GM12878 (cell line): Measurements from ENCODE around the gene SPG7. TPM values are rescaled to one million over a fixed set of nuclear protein-coding genes. Genes with fewer than 3 reads are reported as not detected.

ENCODE experiments used
- ATAC-seq: fragments of 200-7000 bp; cut with Tn5 transposase; 3 replicates; pipeline ENCODE4 v1.9.1; 2020; ENCODE audit warnings: mild to moderate bottlenecking, moderate library complexity
- BruUV-seq: library from RNA; stranded (reverse); fragments of 400-500 nt; replicated peaks from 2 replicates; lab custom pipeline; 2021; lab: Mats Ljungman, UMichigan
- CTCF ChIA-PET: fragments of 300-600 bp; sonication (Branson Sonifier 250); formaldehyde crosslinking; extraction: SDS; loops from one replicate; lab custom pipeline; 2021; ENCODE audit warnings: inconsistent platforms; lab: Yijun Ruan, JAX
- POLR2A ChIA-PET: fragments of 350-600 bp; formaldehyde crosslinking; extraction: SDS; loops from one replicate; lab custom pipeline; 2021; ENCODE audit warnings: inconsistent platforms; lab: Charles Lee
- RAD21 ChIA-PET: fragments of 300-600 bp; sonication (Branson Sonifier 250); formaldehyde crosslinking; loops from one replicate; lab custom pipeline; 2023; ENCODE audit warnings: antibody characterized with exemption; ENCODE audit not compliant: unreplicated experiment; lab: Charles Lee
- SMC1A ChIA-PET: fragments of 300-600 bp; sonication (Branson Sonifier 250); formaldehyde crosslinking; loops from one replicate; lab custom pipeline; 2023; ENCODE audit not compliant: unreplicated experiment, uncharacterized antibody; lab: Charles Lee
- DNase-seq: peaks from one replicate; pipeline ENCODE4 v3.0.0-alpha.2; 2011; ENCODE audit warnings: low read depth, low spot score
- FAIRE-seq: peaks from 3 replicates; lab custom pipeline; 2011; peaks lifted over from hg19 to GRCh38; lab: Jason Lieb, UNC
- H2AFZ ChIP-seq: 2 replicates; pipeline ENCODE4 v1.6.0; 2011; ENCODE audit warnings: low read depth, low read length, control low read depth; ENCODE audit not compliant: control insufficient read depth
- H3K27ac ChIP-seq: 2 replicates; pipeline ENCODE4 v1.5.1; 2011; ENCODE audit warnings: control low read depth; ENCODE audit not compliant: control insufficient read depth, insufficient read depth
- H3K27me3 ChIP-seq, 2 experiments: replicated peaks in 1 of 2; 2 replicates each; pipeline versions ENCODE4 v1.6.0 to v1.6.1; 2011; ENCODE audit warnings: low read length in 1 of 2; ENCODE audit not compliant: control insufficient read depth in 2 of 2, insufficient read depth in 2 of 2
- H3K36me3 ChIP-seq, 2 experiments: 2 replicates each; pipeline ENCODE4 v1.5.1; 2011; ENCODE audit warnings: low read length in 1 of 2; ENCODE audit not compliant: control insufficient read depth in 2 of 2, insufficient read depth in 2 of 2
- H3K4me1 ChIP-seq: 2 replicates; pipeline ENCODE4 v1.6.1; 2011; ENCODE audit warnings: mild to moderate bottlenecking, low read length, moderate library complexity, mixed read lengths; ENCODE audit not compliant: control insufficient read depth, insufficient read depth
- H3K4me2 ChIP-seq: 2 replicates; pipeline ENCODE4 v1.6.0; 2011; ENCODE audit warnings: control low read depth; ENCODE audit not compliant: control insufficient read depth, insufficient read depth
- H3K4me3 ChIP-seq: fragments of 200-600 bp; sonication (generic); 2 replicates; pipeline ENCODE4 v1.5.1; 2016
- H3K79me2 ChIP-seq: 2 replicates; pipeline ENCODE4 v1.6.0; 2011; ENCODE audit warnings: low read length; ENCODE audit not compliant: control insufficient read depth, insufficient read depth
- H3K9ac ChIP-seq: 2 replicates; pipeline ENCODE4 v1.8.0; 2011; ENCODE audit warnings: low read length, control low read depth, mixed read lengths; ENCODE audit not compliant: control insufficient read depth, insufficient read depth
- H3K9me3 ChIP-seq: replicated peaks from 3 replicates; pipeline ENCODE4 v1.5.1; 2011; ENCODE audit warnings: mild to moderate bottlenecking, low read length; ENCODE audit not compliant: control insufficient read depth, insufficient read depth
- H4K20me1 ChIP-seq: 2 replicates; pipeline ENCODE4 v1.6.0; 2011; ENCODE audit not compliant: control insufficient read depth, insufficient read depth
- CBX5 ChIP-seq: sonication (generic); IDR thresholded peaks from 2 replicates; pipeline ENCODE4 v1.6.1; 2016; ENCODE audit warnings: low read depth, moderate library complexity, mild to moderate bottlenecking, inconsistent platforms
- ESRRA ChIP-seq: IDR thresholded peaks from 2 replicates; pipeline ENCODE4 v1.6.1; 2012; ENCODE audit warnings: mild to moderate bottlenecking, low read length, improper control_type of control experiment
- ETV6 ChIP-seq, 2 experiments: fragments of 450-650 bp in 1 of 2; IDR thresholded peaks in 1 of 2; conservative IDR thresholded peaks in 1 of 2; 2 replicates each; pipeline ENCODE4 v1.6.1; 2014; ENCODE audit warnings: antibody characterized with exemption in 1 of 2, borderline replicate concordance in 1 of 2, low read depth in 1 of 2, mild to moderate bottlenecking in 1 of 2, moderate library complexity in 1 of 2
- FOXK2 ChIP-seq: fragments of 450-650 bp; IDR thresholded peaks from 2 replicates; pipeline ENCODE4 v1.6.1; 2017; ENCODE audit warnings: mild to moderate bottlenecking, moderate library complexity
- GATAD2B ChIP-seq: fragments of 450-650 bp; conservative IDR thresholded peaks from 2 replicates; pipeline ENCODE4 v1.6.1; 2017; ENCODE audit warnings: low read depth, mild to moderate bottlenecking, moderate library complexity
- HDAC6 ChIP-seq: fragments of 200-600 bp; sonication (generic); IDR thresholded peaks from one replicate; pipeline ENCODE4 v1.8.0; 2017; ENCODE audit warnings: antibody characterized with exemption; ENCODE audit not compliant: unreplicated experiment
- IKZF2 ChIP-seq, 2 experiments: fragments of 450-650 bp; IDR thresholded peaks; 2 replicates each; pipeline ENCODE4 v1.6.1; 2017; ENCODE audit warnings: mild to moderate bottlenecking in 2 of 2, moderate library complexity in 2 of 2
- JUNB ChIP-seq: IDR thresholded peaks from 2 replicates; pipeline ENCODE4 v1.6.1; 2016; ENCODE audit warnings: antibody characterized with exemption, mild to moderate bottlenecking
- JUND ChIP-seq: IDR thresholded peaks from 2 replicates; pipeline ENCODE4 v1.6.1; 2012; ENCODE audit warnings: low read depth, mild to moderate bottlenecking, low read length, improper control_type of control experiment, moderate library complexity
- KDM1A ChIP-seq: fragments of 200-600 bp; sonication (generic); IDR thresholded peaks from 2 replicates; pipeline ENCODE4 v1.6.1; 2016; ENCODE audit warnings: borderline replicate concordance
- MTA2 ChIP-seq: fragments of 450-650 bp; IDR thresholded peaks from 2 replicates; pipeline ENCODE4 v1.6.1; 2016; ENCODE audit warnings: low read depth, mild to moderate bottlenecking, moderate library complexity
- NFXL1 ChIP-seq: fragments of 450-650 bp; IDR thresholded peaks from 2 replicates; pipeline ENCODE4 v1.6.1; 2017; ENCODE audit warnings: antibody characterized with exemption, mild to moderate bottlenecking, borderline replicate concordance
- NR2F1 ChIP-seq: fragments of 450-650 bp; conservative IDR thresholded peaks from 2 replicates; pipeline ENCODE4 v1.6.1; 2017; ENCODE audit warnings: mild to moderate bottlenecking
- RB1 ChIP-seq: fragments of 450-650 bp; formaldehyde crosslinking; IDR thresholded peaks from 2 replicates; pipeline ENCODE4 v1.6.1; 2017; ENCODE audit warnings: mild to moderate bottlenecking, borderline replicate concordance
- SREBF2 ChIP-seq: IDR thresholded peaks from 2 replicates; pipeline ENCODE4 v1.6.1; 2012; ENCODE audit warnings: mild to moderate bottlenecking, low read length
- TARDBP ChIP-seq: IDR thresholded peaks from 2 replicates; pipeline ENCODE4 v1.6.1; 2016; ENCODE audit warnings: borderline replicate concordance
- YY1 ChIP-seq: IDR thresholded peaks from 2 replicates; pipeline ENCODE4 v1.6.1; 2011; ENCODE audit warnings: low read depth, mild to moderate bottlenecking, low read length
- ZZZ3 ChIP-seq: IDR thresholded peaks from 2 replicates; pipeline ENCODE4 v1.6.1; 2011; ENCODE audit warnings: low read depth; ENCODE audit not compliant: control insufficient read depth, insufficient read length
- WGBS: methylation state at CpG from one replicate; pipeline ENCODE4 v1.1.6; 2016; ENCODE audit warnings: low lambda C conversion rate; ENCODE audit not compliant: insufficient replicate concordance, insufficient coverage; ENCODE audit errors: missing lambda C conversion rate; 5-methylcytosine and 5-hydroxymethylcytosine counted together
- in situ Hi-C: fragments of 300-500 bp; cut with MboI; formaldehyde crosslinking; loops from 9 replicates; pipeline ENCODE4 v1.14.3; 2018; ENCODE audit warnings: mixed read lengths
- intact Hi-C: fragments of 100-400 bp; cut with micrococcal nuclease; formaldehyde crosslinking; loops from one replicate; pipeline ENCODE4 v1.14.2; 2022; ENCODE audit not compliant: unreplicated experiment
- polyA plus RNA-seq, 11 experiments: library from polyadenylated mRNA; depleted of rRNA in 4 of 11; unstranded in 6 of 11; stranded (reverse) in 5 of 11; fragments of >200 nt; fragmentation: Nextera tagmentation in 4 of 11; fragmentation: Illumina TruSeq in 1 of 11; extraction: Ambion mirVana in 4 of 11; extraction: Trizol in 1 of 11; gene quantifications; 1 replicate in 1 of 11; 2 replicates in 10 of 11; pipeline versions ENCODE4 v1.2.1 to v1.2.3, GENCODE V29; 2011 to 2016; ENCODE audit warnings: inconsistent platforms in 2 of 11, missing spikeins in 2 of 11, low read depth in 1 of 11
- total RNA-seq, 4 experiments: library from RNA; depleted of rRNA in 3 of 4; stranded (reverse); fragments of >200 nt in 3 of 4; fragmentation: Illumina TruSeq in 1 of 4; extraction: Trizol in 1 of 4; gene quantifications; 2 replicates each; pipeline versions ENCODE4 v1.2.1 to v1.2.3, GENCODE V29; 2013 to 2021
- TF ChIP-seq, protein P1 (sequence below): fragments of 150-350 bp; IDR thresholded peaks from 2 replicates; pipeline ENCODE4 v1.6.1; 2014; ENCODE audit warnings: mild to moderate bottlenecking, low read depth, low read length
- TF ChIP-seq, protein P2 (sequence below): IDR thresholded peaks from 2 replicates; pipeline ENCODE4 v1.6.1; 2011; ENCODE audit warnings: low read depth, mild to moderate bottlenecking, low read length, moderate library complexity, borderline replicate concordance; ENCODE audit errors: extremely low read depth
- TF ChIP-seq, protein P3 (sequence below): IDR thresholded peaks from 2 replicates; pipeline ENCODE4 v1.6.1; 2012; ENCODE audit warnings: low read length, inconsistent platforms
- TF ChIP-seq, protein P4 (sequence below): IDR thresholded peaks from 2 replicates; pipeline ENCODE4 v1.6.1; 2011; ENCODE audit warnings: borderline replicate concordance, low read depth, mild to moderate bottlenecking, moderate library complexity, low read length; ENCODE audit not compliant: insufficient read depth, poor library complexity, severe bottlenecking

Gene SPG7
- total and polyA plus RNA-seq, 10 of the 15 experiments (the other 5 are each of a cell fraction or from before 2014, with no cell fraction given) = 5.9 to 75.9 (median 52.5) TPM

DNA sequence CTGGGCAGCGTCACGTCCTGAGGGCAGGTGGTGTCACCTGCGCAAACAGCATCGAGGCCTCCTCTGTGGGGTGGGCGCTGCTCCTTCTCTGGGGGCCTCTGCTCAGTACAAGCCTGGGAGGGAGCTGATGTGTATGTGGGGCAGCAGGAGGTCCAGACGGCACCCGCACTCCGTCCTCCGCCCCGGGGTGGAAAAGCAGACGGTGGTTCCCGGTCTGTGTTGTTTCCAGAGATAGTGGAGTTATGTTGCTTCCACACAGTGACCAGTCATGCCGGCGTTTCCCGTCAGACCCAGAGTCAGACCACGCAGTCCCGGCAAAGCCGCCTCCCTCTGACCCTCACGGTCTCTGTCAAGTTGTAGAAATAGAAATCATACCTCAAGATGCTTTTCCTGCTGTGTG lies 38.6 kb downstream of the SPG7 start (continued):
- TF ChIP-seq, protein P1, sequence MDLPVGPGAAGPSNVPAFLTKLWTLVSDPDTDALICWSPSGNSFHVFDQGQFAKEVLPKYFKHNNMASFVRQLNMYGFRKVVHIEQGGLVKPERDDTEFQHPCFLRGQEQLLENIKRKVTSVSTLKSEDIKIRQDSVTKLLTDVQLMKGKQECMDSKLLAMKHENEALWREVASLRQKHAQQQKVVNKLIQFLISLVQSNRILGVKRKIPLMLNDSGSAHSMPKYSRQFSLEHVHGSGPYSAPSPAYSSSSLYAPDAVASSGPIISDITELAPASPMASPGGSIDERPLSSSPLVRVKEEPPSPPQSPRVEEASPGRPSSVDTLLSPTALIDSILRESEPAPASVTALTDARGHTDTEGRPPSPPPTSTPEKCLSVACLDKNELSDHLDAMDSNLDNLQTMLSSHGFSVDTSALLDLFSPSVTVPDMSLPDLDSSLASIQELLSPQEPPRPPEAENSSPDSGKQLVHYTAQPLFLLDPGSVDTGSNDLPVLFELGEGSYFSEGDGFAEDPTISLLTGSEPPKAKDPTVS = no peak
- TF ChIP-seq NFXL1 (no peak), GATAD2B (no peak), JUNB (no peak), CBX5 (no peak), SREBF2 (no peak), RB1 (no peak), YY1 (no peak), ZZZ3 (no peak), IKZF2 (IDR thresholded peaks at IDR 0.05) (no peak)
- TF ChIP-seq, protein P2, sequence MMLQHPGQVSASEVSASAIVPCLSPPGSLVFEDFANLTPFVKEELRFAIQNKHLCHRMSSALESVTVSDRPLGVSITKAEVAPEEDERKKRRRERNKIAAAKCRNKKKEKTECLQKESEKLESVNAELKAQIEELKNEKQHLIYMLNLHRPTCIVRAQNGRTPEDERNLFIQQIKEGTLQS = no peak

DNA sequence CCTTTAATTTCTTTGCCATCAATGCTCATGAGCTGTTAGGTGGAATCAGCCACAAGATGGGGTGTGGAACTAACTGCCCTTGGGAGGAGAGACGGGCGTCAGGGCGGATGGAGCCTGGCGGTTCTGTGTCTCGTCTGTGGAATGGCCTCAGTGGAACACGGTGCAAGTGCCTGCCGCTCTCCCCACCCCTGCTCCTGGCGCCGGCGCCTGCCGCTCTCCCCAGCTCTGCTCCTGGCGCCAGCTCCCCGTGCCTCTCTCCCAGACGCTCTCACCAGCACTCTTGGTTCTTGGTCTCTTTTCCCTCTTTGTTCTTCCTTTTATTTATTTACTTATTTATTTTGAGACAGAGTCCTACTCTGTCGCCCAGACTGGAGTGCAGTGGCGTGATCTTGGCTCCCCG lies 39.1 kb downstream of the SPG7 start:
- H3K27ac ChIP-seq = no peak overlapping the region
- intact Hi-C loops = no loop called here
- WGBS = 94% methylated on average over 17 of the region's 17 CpGs
- no peak for ATAC-seq
- no peak overlapping the region for H3K4me2 ChIP-seq
- H3K9me3 ChIP-seq = no peaks in the 10 kb centered on the region
- TF ChIP-seq, protein P3, sequence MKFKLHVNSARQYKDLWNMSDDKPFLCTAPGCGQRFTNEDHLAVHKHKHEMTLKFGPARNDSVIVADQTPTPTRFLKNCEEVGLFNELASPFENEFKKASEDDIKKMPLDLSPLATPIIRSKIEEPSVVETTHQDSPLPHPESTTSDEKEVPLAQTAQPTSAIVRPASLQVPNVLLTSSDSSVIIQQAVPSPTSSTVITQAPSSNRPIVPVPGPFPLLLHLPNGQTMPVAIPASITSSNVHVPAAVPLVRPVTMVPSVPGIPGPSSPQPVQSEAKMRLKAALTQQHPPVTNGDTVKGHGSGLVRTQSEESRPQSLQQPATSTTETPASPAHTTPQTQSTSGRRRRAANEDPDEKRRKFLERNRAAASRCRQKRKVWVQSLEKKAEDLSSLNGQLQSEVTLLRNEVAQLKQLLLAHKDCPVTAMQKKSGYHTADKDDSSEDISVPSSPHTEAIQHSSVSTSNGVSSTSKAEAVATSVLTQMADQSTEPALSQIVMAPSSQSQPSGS = no peak
- no peak for TF ChIP-seq HDAC6
- no peak for TF ChIP-seq MTA2
- no peak for TF ChIP-seq TARDBP
- TF ChIP-seq, protein P4, sequence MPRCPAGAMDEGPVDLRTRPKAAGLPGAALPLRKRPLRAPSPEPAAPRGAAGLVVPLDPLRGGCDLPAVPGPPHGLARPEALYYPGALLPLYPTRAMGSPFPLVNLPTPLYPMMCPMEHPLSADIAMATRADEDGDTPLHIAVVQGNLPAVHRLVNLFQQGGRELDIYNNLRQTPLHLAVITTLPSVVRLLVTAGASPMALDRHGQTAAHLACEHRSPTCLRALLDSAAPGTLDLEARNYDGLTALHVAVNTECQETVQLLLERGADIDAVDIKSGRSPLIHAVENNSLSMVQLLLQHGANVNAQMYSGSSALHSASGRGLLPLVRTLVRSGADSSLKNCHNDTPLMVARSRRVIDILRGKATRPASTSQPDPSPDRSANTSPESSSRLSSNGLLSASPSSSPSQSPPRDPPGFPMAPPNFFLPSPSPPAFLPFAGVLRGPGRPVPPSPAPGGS = no peak
- TF ChIP-seq NR2F1 = no peak
- TF ChIP-seq ESRRA = no peak
- TF ChIP-seq KDM1A = no peak
- no peak for TF ChIP-seq ETV6 (conservative IDR thresholded peaks at IDR 0.05 in 1 of 2, IDR thresholded peaks at IDR 0.05 in 1 of 2; ENCODE audit: borderline replicate concordance in 1 of 2, low read depth in 1 of 2)
- TF ChIP-seq JUND = no peak
- no peak for TF ChIP-seq FOXK2
- H3K36me3 ChIP-seq = peaks cover 0 to 9% of the 10 kb centered on the region in 2 experiments
- ChIA-PET SMC1A (no interaction called here), RAD21 (no interaction called here), POLR2A (no interaction called here), CTCF (no interaction called here)
- H3K4me3 ChIP-seq = no peak overlapping the region
- no peak for DNase-seq
- no TSS peak for BruUV-seq
- H3K79me2 ChIP-seq = no peaks in the 10 kb centered on the region
- no peak for FAIRE-seq
- no peaks in the 10 kb centered on the region for H3K27me3 ChIP-seq
- no peak overlapping the region for H3K9ac ChIP-seq
- in situ Hi-C loops = no loop called here
- H2AFZ ChIP-seq = no peak overlapping the region
- no peaks in the 10 kb centered on the region for H3K4me1 ChIP-seq
- H4K20me1 ChIP-seq = no peaks in the 10 kb centered on the region
